HG03280 (cell line): Measurements from ENCODE around the gene ATP9B.
A peak's percentile ranks its signal among the peaks of the same experiment; 100 is the strongest.

Experiments used
- ATAC-seq: cut with Tn5 transposase; IDR thresholded peaks from one replicate; pipeline ENCODE4 v1.9.1; 2021; ENCODE audit warnings: mild to moderate bottlenecking, moderate library complexity; ENCODE audit not compliant: unreplicated experiment

Gene ATP9B

GRCh38 chr18:79195716-79196683 is 126.8 kb downstream of the ATP9B start:
- ATAC-seq = no peak

DNA sequence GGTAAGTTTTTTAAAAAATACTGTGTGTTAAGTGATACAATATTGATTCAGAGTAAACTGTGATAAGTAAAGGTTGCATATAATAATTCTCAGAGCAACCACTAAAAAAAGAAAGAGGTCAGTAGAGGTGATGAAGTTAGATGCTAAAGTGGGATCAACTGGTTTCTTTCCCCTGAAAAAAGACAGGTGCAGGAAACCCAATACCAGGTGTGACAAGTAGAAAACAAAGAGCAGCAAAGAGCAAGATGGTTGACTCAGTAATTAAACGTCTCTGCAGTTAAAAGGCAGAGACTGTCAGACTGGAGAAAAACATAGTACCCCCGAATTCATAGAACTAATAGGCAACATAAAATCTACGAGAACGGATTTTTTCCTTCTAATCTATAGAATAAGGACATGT is 128.3 kb downstream of the ATP9B start:
- no peak for ATAC-seq

DNA sequence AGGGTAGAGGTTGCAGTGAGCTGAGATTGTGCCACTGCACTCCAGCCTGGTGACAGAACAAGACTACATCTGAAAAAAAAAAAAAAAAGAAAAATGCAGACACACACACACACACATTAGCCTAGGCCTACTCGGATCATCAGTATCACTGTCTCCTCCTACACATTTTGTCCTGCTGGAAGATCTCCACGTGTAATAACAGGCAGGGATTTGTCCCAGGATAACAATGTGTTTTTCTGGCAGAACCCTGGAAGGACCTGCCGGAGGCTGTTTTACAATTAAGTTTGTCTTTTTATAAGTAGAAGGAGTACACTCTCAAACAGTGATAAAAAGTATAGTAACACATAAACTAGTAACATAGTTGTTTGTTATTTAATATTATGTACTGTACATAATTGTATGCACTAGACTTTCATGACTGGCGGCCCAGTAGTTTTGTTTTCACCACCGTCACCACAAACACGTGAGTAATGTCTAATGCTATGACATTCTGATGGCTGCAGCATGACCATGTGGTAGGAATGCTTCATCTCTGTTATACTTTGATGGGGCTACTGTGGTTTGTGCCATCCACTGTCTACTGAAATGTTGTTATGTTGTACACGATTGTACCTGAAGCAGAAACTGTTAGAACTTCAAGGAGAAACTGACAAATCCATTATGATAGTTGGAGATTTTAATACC is 130.6 kb downstream of the ATP9B start:
- no peak for ATAC-seq

DNA sequence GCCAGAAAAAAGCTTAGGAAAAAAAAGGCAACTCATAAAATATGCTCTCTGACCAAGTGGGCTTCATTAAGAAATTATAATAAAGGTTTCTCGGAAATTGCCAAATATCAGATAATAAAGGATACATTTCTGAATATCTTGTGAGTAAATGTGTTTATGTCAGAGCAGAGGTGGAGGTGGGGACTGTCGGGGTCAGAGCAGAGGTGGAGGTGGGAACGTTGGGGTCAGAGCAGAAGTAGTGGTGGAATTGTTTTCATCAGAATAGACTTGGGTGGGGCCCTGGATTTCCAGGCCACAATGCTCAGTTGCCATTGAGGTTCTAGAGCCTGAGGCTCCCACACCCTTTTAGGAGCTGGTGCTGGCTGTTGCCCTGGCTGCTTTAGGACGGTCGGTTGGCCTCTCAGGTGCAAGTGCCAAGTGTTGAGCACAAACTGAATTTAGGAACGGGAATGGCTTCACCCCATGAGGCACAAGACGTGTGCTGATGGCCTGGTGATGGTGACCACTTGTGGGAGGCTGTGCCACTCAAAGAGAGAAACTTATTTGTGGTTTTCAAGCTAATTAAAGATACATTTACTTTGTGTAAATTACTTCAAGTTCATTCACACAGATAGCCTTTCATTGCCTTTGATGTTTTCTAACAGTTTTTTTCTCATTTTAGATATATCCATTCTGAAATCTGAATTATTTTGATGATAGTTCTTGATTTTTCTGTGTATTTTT is 131.5 kb downstream of the ATP9B start:
- ATAC-seq = peak; percentile 62

GRCh38 chr18:79203017-79203605 is 133.9 kb downstream of the ATP9B start:
- no peak for ATAC-seq

DNA sequence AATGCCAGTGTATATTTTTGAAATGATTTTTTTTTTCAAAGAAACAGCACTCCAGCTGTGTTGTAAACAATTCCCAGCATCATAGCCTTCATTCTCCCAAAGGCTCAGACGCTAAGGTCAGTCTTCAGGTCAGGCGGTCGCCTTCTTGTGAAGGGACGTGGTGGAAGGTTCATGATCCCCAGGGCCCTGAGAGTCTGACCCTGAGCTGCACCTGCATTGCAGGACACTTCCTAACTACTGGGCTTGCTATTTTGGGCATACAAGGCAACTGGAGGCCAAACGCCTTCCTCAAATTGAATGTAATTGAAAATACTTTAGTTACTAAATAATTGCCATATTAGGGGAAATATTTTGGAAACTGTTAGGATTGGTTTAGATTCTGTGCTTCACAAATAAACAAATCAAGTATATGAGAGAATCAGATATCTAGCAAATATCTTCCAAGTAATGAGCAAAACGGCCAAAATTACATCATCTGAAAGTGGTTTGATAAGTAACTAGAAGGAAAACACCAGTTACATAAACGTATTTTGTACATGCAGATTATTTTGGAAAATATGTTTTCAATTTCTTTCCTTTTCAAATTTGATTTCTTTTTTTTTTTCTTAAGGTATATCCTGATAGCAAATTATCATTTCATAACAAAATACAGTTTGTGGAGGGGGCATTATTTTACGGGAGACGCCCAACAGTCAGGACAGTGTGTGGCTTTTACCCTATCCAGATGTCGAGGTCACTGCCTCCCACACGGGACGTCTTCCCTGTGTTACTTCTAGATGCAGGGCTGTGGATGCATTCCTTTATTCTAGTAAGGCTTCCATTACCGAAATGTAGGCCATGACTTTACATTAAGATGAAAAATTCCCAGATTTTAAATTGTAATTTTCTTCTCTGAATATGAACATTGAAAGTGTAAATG is 136.0 kb downstream of the ATP9B start:
- no peak for ATAC-seq

- no peak for ATAC-seq
These were observed 137.2 kb downstream of the ATP9B start for GRCh38 chr18:79206444-79206843.

DNA sequence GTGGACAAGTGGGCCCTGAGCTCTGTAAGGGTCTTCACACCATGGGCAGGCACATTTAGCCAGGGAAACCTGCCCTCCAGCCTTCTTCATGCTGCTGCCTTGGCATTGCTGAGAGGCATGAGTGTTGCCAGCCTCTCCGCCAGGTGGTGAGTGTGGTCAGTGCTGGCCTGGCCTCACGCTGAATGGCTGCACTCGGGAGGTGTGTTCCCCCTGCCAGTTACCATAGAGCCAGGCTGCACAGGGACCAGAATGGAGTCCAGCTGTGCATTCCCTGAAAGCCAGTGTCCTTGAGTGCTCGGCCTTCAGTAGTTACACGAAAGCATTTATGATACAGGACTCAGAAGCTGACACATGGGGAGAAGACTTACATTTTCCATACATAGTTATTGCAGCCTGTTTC is 139.7 kb downstream of the ATP9B start:
- no peak for ATAC-seq

GRCh38 chr18:79210002-79210910 is 141.1 kb downstream of the ATP9B start:
- ATAC-seq = no peak

GRCh38 chr18:79211844-79212243 is 142.7 kb downstream of the ATP9B start:
- ATAC-seq = no peak

GRCh38 chr18:79214056-79214455 is 144.9 kb downstream of the ATP9B start:
- ATAC-seq = no peak

DNA sequence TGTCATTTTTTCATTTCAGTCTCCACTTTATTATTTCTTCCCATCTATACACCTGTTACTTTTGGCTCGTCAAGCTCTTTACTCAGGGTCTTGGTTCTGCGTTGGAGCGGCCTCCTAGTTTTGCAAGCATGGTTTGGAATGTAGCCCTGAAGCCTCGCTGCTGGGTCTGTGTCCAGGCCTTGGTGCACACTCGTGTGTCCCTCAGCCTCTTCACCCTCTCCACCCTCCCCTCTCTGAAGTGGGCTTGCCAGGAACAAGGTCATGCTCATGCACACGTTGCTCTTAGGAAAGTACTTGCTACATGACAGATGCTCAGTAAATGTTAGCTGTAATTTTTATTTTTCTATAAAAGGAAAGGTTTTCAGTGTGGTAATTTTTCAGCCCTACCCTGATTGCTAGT is 147.0 kb downstream of the ATP9B start:
- ATAC-seq = no peak

GRCh38 chr18:79217979-79218604 is 148.9 kb downstream of the ATP9B start:
- ATAC-seq = no peak

GRCh38 chr18:79218605-79219190 is 149.5 kb downstream of the ATP9B start:
- no peak for ATAC-seq

GRCh38 chr18:79221136-79221535 is 151.9 kb downstream of the ATP9B start:
- no peak for ATAC-seq

DNA sequence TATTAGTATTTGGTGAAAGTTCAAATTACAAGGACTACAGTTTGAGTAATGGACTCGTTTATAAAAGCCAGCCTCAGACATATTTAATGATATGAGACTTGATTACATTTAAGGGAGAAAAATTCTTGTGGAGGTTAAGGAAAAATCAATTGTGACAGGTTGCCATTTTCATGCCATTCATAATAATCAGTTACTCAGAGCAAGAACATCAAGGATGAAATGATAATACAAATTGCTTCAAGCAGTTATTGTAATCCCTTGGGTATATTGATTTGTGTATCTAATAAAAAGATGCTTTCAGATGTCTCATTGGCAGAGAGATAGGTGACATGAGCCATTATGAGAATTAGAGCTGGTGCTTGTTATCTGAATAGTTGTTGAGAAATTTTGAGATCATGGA is 153.6 kb downstream of the ATP9B start:
- ATAC-seq = no peak

DNA sequence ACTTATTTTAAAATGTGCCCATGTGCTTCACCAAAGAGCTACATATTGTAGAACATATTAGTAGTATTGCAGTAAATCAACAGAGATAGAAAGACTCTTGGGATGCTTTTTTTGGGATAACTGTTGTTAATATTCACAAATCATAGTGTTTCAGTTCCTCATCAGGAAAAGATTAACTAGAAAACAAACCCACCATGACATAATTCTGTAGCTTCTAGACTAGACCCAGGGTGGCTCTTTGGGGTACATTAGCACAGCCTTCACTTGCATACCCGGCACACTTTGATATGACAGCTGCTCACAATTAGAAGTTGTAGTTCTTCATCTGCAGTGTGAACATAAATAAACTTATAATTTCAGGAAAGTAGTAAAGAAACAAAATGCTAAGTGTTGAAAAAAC is 154.2 kb downstream of the ATP9B start:
- no peak for ATAC-seq

DNA sequence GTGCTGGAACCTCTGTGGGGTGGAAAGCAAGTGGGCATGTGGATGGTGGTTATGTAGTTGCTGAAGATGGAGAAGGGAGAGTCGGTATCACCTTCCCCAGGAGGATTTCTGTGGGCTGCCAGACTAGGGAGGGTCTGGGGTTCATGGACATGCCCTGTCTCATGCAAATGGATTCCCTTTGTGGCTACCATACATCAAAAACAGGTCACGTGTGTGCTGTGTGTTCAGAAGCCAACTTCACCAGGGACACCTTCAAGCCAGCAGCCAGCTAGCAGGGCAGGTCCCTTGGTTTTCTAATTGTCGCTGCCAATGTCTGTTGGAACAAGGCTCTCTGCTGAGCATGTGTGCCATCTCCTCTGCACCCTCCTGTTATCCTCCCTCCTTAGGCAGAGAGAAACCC is 155.2 kb downstream of the ATP9B start:
- no peak for ATAC-seq
